HCT116 (cell line): ENCODE results near the gene COPG2. TPM values are rescaled to one million over a fixed set of nuclear protein-coding genes. Genes with fewer than 3 reads are reported as not detected.

Experiments used
- ATAC-seq: fragments of 200-7000 bp; cut with Tn5 transposase; 2 replicates; pipeline ENCODE4 v1.9.1; 2020; ENCODE audit warnings: mild to moderate bottlenecking, moderate library complexity
- Bru-seq: library from RNA; stranded (reverse); fragments of 400-500 nt; gene quantifications from one replicate; lab custom pipeline; 2021; lab: Mats Ljungman, UMichigan
- BruChase-seq, 2 experiments: library from RNA; stranded (reverse); fragments of 400-500 nt; gene quantifications; one replicate each; lab custom pipeline; 2021; lab: Mats Ljungman, UMichigan
- BruUV-seq: library from RNA; stranded (reverse); fragments of 400-500 nt; replicated peaks from 2 replicates; lab custom pipeline; 2021; lab: Mats Ljungman, UMichigan
- CTCF ChIA-PET: fragments of 300-600 bp; sonication (Branson Sonifier 250); formaldehyde crosslinking; loops from one replicate; lab custom pipeline; 2021; ENCODE audit warnings: antibody characterized with exemption; lab: Charles Lee
- POLR2A ChIA-PET: fragments of 300-600, 350-600 bp; sonication (Branson Sonifier 250); formaldehyde crosslinking; loops from one replicate; lab custom pipeline; 2021; ENCODE audit warnings: antibody characterized with exemption; lab: Charles Lee
- RAD21 ChIA-PET, 2 experiments: fragments of 300-600 bp; sonication (Branson Sonifier 250); formaldehyde crosslinking; loops; one replicate each; lab custom pipeline; 2023; ENCODE audit warnings: low total read pairs in 2 of 2; ENCODE audit not compliant: uncharacterized antibody in 2 of 2, unreplicated experiment in 2 of 2, low non-redundant PET in 1 of 2; lab: Charles Lee
- DNase-seq: peaks from one replicate; pipeline ENCODE4 v3.0.0-alpha.2; 2010; ENCODE audit warnings: low read depth, low spot score
- H2AFZ ChIP-seq: fragments of 200-600 bp; shearing (Covaris generic), sonication (generic); 2 replicates; pipeline ENCODE4 v1.6.1; 2017; ENCODE audit warnings: low read depth, mixed run types, mixed read lengths, antibody characterized with exemption, low read length; ENCODE audit not compliant: poor library complexity, severe bottlenecking
- H3K27ac ChIP-seq: 2 replicates; pipeline ENCODE4 v1.5.1; 2012; ENCODE audit warnings: low read depth, low read length
- H3K27me3 ChIP-seq: fragments of 200-600 bp; sonication (generic); 2 replicates; pipeline ENCODE4 v1.6.1; 2016; ENCODE audit warnings: mixed run types, low read length, mixed read lengths; ENCODE audit not compliant: insufficient read depth
- H3K36me3 ChIP-seq, 2 experiments: fragments of 200-500 bp in 1 of 2; fragments of 200-600 bp in 1 of 2; sonication (Bioruptor generic) in 1 of 2; sonication (generic) in 1 of 2; 2 replicates each; pipeline versions ENCODE4 v1.5.1 to v1.6.1; 2014 to 2016; ENCODE audit warnings: low read length in 2 of 2, inconsistent platforms in 1 of 2, mixed read lengths in 1 of 2, mixed run types in 1 of 2; ENCODE audit not compliant: insufficient read depth in 2 of 2, control insufficient read depth in 1 of 2
- H3K4me1 ChIP-seq, 2 experiments: fragments of 200-600 bp in 1 of 2; sonication (generic) in 1 of 2; 2 replicates each; pipeline versions ENCODE4 v1.5.1 to v1.6.1; 2012 to 2017; ENCODE audit warnings: low read length in 2 of 2, inconsistent platforms in 1 of 2, mild to moderate bottlenecking in 1 of 2, mixed read lengths in 1 of 2, mixed run types in 1 of 2, moderate library complexity in 1 of 2; ENCODE audit not compliant: insufficient read depth in 2 of 2, control insufficient read depth in 1 of 2
- H3K4me2 ChIP-seq: fragments of 200-600 bp; sonication (generic); 2 replicates; pipeline ENCODE4 v1.6.1; 2017; ENCODE audit warnings: mixed run types, low read length, mixed read lengths
- H3K4me3 ChIP-seq, 2 experiments: fragments of 200-600 bp in 1 of 2; sonication (generic) in 1 of 2; replicated peaks in 1 of 2; 2 replicates each; pipeline ENCODE4 v1.5.1; 2011 to 2016; ENCODE audit warnings: low read length in 2 of 2, control low read depth in 1 of 2, low read depth in 1 of 2, mild to moderate bottlenecking in 1 of 2, mixed read lengths in 1 of 2, mixed run types in 1 of 2
- H3K79me2 ChIP-seq: fragments of 200-600 bp; sonication (generic); 2 replicates; pipeline ENCODE4 v1.6.1; 2017; ENCODE audit warnings: mild to moderate bottlenecking, mixed run types, low read length, moderate library complexity, mixed read lengths; ENCODE audit not compliant: insufficient read depth
- H3K9ac ChIP-seq: fragments of 200-600 bp; sonication (generic); 2 replicates; pipeline ENCODE4 v1.6.1; 2016; ENCODE audit warnings: low read length, mixed read lengths
- H3K9me2 ChIP-seq: fragments of 200-600 bp; sonication (generic), shearing (Covaris generic); 2 replicates; pipeline ENCODE4 v1.6.1; 2017; ENCODE audit warnings: mixed run types, mild to moderate bottlenecking, moderate library complexity; ENCODE audit not compliant: insufficient read depth
- H3K9me3 ChIP-seq, 2 experiments: fragments of 200-500 bp in 1 of 2; fragments of 200-600 bp in 1 of 2; sonication (Bioruptor generic) in 1 of 2; sonication (generic) in 1 of 2; 2 replicates each; pipeline ENCODE4 v1.6.1; 2014 to 2017; ENCODE audit warnings: low read length in 2 of 2, mixed read lengths in 2 of 2, inconsistent platforms in 1 of 2, low read depth in 1 of 2, mild to moderate bottlenecking in 1 of 2, mixed run types in 1 of 2, moderate library complexity in 1 of 2; ENCODE audit not compliant: control insufficient read depth in 1 of 2, insufficient read depth in 1 of 2
- H4K20me1 ChIP-seq: fragments of 200-600 bp; sonication (generic), shearing (Covaris generic); 2 replicates; pipeline ENCODE4 v1.6.1; 2017; ENCODE audit warnings: mixed run types, mild to moderate bottlenecking, moderate library complexity; ENCODE audit not compliant: insufficient read depth
- ATF3 ChIP-seq: IDR thresholded peaks from 2 replicates; pipeline ENCODE4 v1.6.1; 2012
- EGR1 ChIP-seq: IDR thresholded peaks from 2 replicates; pipeline ENCODE4 v1.6.1; 2012; ENCODE audit warnings: low read depth
- EZH2phosphoT487 ChIP-seq: fragments of 200-600 bp; IDR thresholded peaks from 2 replicates; pipeline ENCODE4 v1.6.1; 2018; ENCODE audit warnings: antibody characterized with exemption, borderline replicate concordance
- FOSL1 ChIP-seq: IDR thresholded peaks from 2 replicates; pipeline ENCODE4 v1.6.1; 2012; ENCODE audit warnings: low read depth
- MAX ChIP-seq: IDR thresholded peaks from 2 replicates; pipeline ENCODE4 v1.6.1; 2012
- POLR2A ChIP-seq: IDR thresholded peaks from 2 replicates; pipeline ENCODE4 v1.7.0; 2011; ENCODE audit warnings: borderline replicate concordance; ENCODE audit not compliant: insufficient read depth, insufficient read length; ENCODE audit errors: extremely low read depth
- POLR2AphosphoS5 ChIP-seq: IDR thresholded peaks from 2 replicates; pipeline ENCODE4 v1.6.1; 2011; ENCODE audit warnings: mild to moderate bottlenecking, low read depth, low read length, moderate library complexity
- SIN3A ChIP-seq: IDR thresholded peaks from 2 replicates; pipeline ENCODE4 v1.6.1; 2012; ENCODE audit warnings: low read depth
- SP1 ChIP-seq: IDR thresholded peaks from 2 replicates; pipeline ENCODE4 v1.6.1; 2012; ENCODE audit warnings: low read depth
- ZFX ChIP-seq: fragments of 450-650 bp; IDR thresholded peaks from 2 replicates; pipeline ENCODE4 v1.6.1; 2017
- intact Hi-C: fragments of 100-400 bp; cut with micrococcal nuclease; formaldehyde crosslinking; loops from 2 replicates; pipeline ENCODE4 v1.10.0; 2022
- long read RNA-seq: library from polyadenylated mRNA; unstranded; transcript quantifications from one replicate; pipeline ENCODE4 v2.0.0, GENCODE V29; 2021; ENCODE audit not compliant: unreplicated experiment
- polyA plus RNA-seq: library from polyadenylated mRNA; unstranded; fragments of >200 nt; gene quantifications from 2 replicates; pipeline ENCODE4 v1.2.1, GENCODE V29; 2012; ENCODE audit warnings: missing spikeins
- total RNA-seq: library from RNA; stranded (reverse); gene quantifications from one replicate; pipeline ENCODE4 v1.2.1, GENCODE V29; 2021; ENCODE audit not compliant: unreplicated experiment

Gene COPG2
- 31.0 TPM for total RNA-seq
- 26.5 and 27.8 TPM in 2 replicates for polyA plus RNA-seq
- percentile 68 among the genes with signal in this experiment for Bru-seq, nascent RNA
- percentile 63 among the genes with signal in this experiment for BruChase-seq, experiment 1, labeled RNA remaining after a 6-hour chase
- BruChase-seq, experiment 2, labeled RNA remaining after a 2-hour chase = percentile 60 among the genes with signal in this experiment
- long read RNA-seq, transcript COPG2-201 (20 exons, 3,073 nt) = minor isoform, 5 of 73 reads
- long read RNA-seq, transcript COPG2-202 (24 exons, 3,134 nt) = major isoform, 58 of 73 reads
- long read RNA-seq, partial matches to known transcripts = 4 of 73 reads
- long read RNA-seq, other reads (novel, unspliced or antisense) = 6 of 73 reads

GRCh38 chr7:130668258-130669084, at the start of gene COPG2:
COPG2 (minus strand) TSS chr7:130668748; CDS start chr7:130668668, 80 bp downstream.
- intact Hi-C loops = no loop called here

More at GRCh38 chr7:130668258-130669084, at the start of gene COPG2:
- H3K36me3 ChIP-seq = peaks cover 0 to 2% of the 10 kb centered on the region in 2 experiments; a peak in 1 of 4 replicates
- ATAC-seq (peak; percentile 97), DNase-seq (peak; percentile 62)
- peak within 1 kb of the TSS; percentile 73 to 75 for H3K4me3 ChIP-seq
- H3K9me3 ChIP-seq = no peaks in the 10 kb centered on the region
- POLR2A ChIA-PET = no interaction called here
- no TSS peak for BruUV-seq
- peak within 1 kb of the TSS; percentile 50 for H2AFZ ChIP-seq
- H3K27ac ChIP-seq = peak within 1 kb of the TSS; percentile 68; the same call in 1 of the 2 replicates
- H3K27me3 ChIP-seq = no peaks in the 10 kb centered on the region
- no peak for TF ChIP-seq EZH2phosphoT487
- TF ChIP-seq FOSL1 = no peak
- peak; percentile 19 for TF ChIP-seq MAX
- peak; percentile 90 for TF ChIP-seq POLR2AphosphoS5
- peak; percentile 52; the same call in 1 of the 2 replicates for TF ChIP-seq EGR1
- TF ChIP-seq ATF3 = no peak
- peak; percentile 51 for TF ChIP-seq ZFX
- peak; percentile 79 for TF ChIP-seq SP1
- TF ChIP-seq SIN3A = peak; percentile 54; the same call in 1 of the 2 replicates
- peak; percentile 38 for TF ChIP-seq POLR2A
- TF ChIP-seq, all 23 proteins: peak for 7
- RAD21 ChIA-PET = no interaction called here
- Histone ChIP-seq H4K20me1 (no peaks in the 10 kb centered on the region), H3K4me1 (peaks cover 2 to 18% of the 10 kb centered on the region in 2 experiments; a peak in 1 of 4 replicates), H3K9me2 (no peaks in the 10 kb centered on the region), H3K4me2 (peak within 1 kb of the TSS; percentile 85), H3K79me2 (no peaks in the 10 kb centered on the region), H3K9ac (peak within 1 kb of the TSS; percentile 66)
- CTCF ChIA-PET = no interaction called here
